Kidney (tissue), 14 donors: ENCODE data around the gene EIF5A. TPM values are rescaled to one million over a fixed set of nuclear protein-coding genes. Genes with fewer than 3 reads are reported as not detected.

ENCODE experiments used
- DNase-seq, 5 donors: peaks; one replicate each; pipeline ENCODE4 v3.0.0-alpha.2; 2013 to 2020
- FAIRE-seq: peaks from 2 replicates; lab custom pipeline; 2012; peaks lifted over from hg19 to GRCh38; lab: Jason Lieb, UNC
- H3K27ac ChIP-seq, 2 donors: one replicate each; pipeline ENCODE4 v1.7.0; 2013; ENCODE audit warnings: low read depth in 2 of 2, low read length in 2 of 2, inconsistent platforms in 1 of 2
- H3K27me3 ChIP-seq: one replicate; pipeline ENCODE4 v1.7.1; 2013; ENCODE audit warnings: low read length, inconsistent platforms; ENCODE audit not compliant: control insufficient read depth, insufficient read depth
- H3K36me3 ChIP-seq, 3 donors: one replicate each; pipeline versions ENCODE4 v1.7.0 to v1.7.1; 2013; ENCODE audit warnings: low read length in 3 of 3, control low read depth in 1 of 3, inconsistent platforms in 1 of 3; ENCODE audit not compliant: insufficient read depth in 3 of 3, control insufficient read depth in 2 of 3
- H3K4me1 ChIP-seq, 3 donors: one replicate each; pipeline versions ENCODE4 v1.7.0 to v1.7.1; 2013; ENCODE audit warnings: low read length in 3 of 3, inconsistent platforms in 1 of 3, low read depth in 1 of 3; ENCODE audit not compliant: control insufficient read depth in 2 of 3, insufficient read depth in 2 of 3
- H3K4me3 ChIP-seq, 3 donors: one replicate each; pipeline versions ENCODE4 v1.7.0 to v1.8.1; 2013; ENCODE audit warnings: low read length in 3 of 3, control low read depth in 1 of 3, inconsistent platforms in 1 of 3
- H3K9ac ChIP-seq, 3 donors: one replicate each; pipeline versions ENCODE4 v1.7.0 to v1.7.1; 2013; ENCODE audit warnings: low read length in 3 of 3, control low read depth in 1 of 3, inconsistent platforms in 1 of 3
- H3K9me3 ChIP-seq, 3 donors: one replicate each; pipeline versions ENCODE4 v1.7.0 to v1.7.1; 2013; ENCODE audit warnings: low read length in 3 of 3, control low read depth in 1 of 3, inconsistent platforms in 1 of 3; ENCODE audit not compliant: control insufficient read depth in 2 of 3, insufficient read depth in 1 of 3
- intact Hi-C: fragments of 100-400 bp; cut with DNase I; formaldehyde crosslinking; loops from one replicate; pipeline ENCODE4 v1.11.1; 2022
- polyA plus RNA-seq: library from polyadenylated mRNA; stranded (reverse); fragments of 350-450 nt; fragmentation: Illumina TruSeq; extraction: RNeasy Lipid Tissue Mini Kit (QIAGEN cat#74804); gene quantifications from one replicate; pipeline ENCODE4 v1.2.3, GENCODE V29; 2014; ENCODE audit warnings: low read depth, low replicate concordance; ENCODE audit not compliant: insufficient read depth
- total RNA-seq: library from RNA; stranded (reverse); fragmentation: NEBNext Ultra II Directional; extraction: Animal tissue kit (Norgen Biotek cat#: 25700); gene quantifications from one replicate; pipeline ENCODE4 v1.2.1, GENCODE V29; 2021
- TF ChIP-seq, protein P1 (sequence below): IDR thresholded peaks from 3 replicates; pipeline ENCODE4 v1.5.1; 2012; ENCODE audit warnings: mild to moderate bottlenecking, moderate library complexity, borderline replicate concordance; ENCODE audit not compliant: insufficient read depth; ENCODE audit errors: extremely low read depth
- donor health status: control.
- donor health status: control.
- donor health status: control.
- donor health status: control.
- donor health status: control.
- donor health status: DM: yes; HTN: yes; CAD: no.
- donor health status: Normal renal cell carcinoma (clear cell type).

EIF5A gene
- total and polyA plus RNA-seq, 2 donors from 2014 or later = 306 to 434 TPM

DNA sequence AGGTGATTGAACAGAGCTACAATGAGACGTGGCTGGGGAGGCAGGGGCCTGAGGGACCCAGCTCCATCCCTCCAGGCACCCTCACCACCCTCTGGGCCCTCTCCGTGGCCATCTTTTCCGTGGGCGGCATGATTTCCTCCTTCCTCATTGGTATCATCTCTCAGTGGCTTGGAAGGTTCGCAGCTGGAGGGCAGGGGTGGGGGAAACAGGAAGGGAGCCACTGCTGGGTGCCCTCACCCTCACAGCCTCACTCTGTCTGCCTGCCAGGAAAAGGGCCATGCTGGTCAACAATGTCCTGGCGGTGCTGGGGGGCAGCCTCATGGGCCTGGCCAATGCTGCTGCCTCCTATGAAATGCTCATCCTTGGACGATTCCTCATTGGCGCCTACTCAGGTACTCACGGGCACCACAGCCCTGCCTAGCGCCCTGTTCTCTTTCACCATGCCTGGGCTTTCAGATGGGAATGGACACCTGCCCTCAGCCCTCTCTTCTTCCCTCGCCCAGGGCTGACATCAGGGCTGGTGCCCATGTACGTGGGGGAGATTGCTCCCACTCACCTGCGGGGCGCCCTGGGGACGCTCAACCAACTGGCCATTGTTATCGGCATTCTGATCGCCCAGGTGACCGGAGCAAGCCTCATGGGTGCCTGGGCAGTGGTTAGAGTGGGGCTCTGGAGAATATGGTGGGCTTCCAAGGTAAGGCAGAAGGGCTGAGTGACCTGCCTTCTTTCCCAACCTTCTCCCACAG, 23.8 kb upstream of the EIF5A start:
- TF ChIP-seq, protein P1, sequence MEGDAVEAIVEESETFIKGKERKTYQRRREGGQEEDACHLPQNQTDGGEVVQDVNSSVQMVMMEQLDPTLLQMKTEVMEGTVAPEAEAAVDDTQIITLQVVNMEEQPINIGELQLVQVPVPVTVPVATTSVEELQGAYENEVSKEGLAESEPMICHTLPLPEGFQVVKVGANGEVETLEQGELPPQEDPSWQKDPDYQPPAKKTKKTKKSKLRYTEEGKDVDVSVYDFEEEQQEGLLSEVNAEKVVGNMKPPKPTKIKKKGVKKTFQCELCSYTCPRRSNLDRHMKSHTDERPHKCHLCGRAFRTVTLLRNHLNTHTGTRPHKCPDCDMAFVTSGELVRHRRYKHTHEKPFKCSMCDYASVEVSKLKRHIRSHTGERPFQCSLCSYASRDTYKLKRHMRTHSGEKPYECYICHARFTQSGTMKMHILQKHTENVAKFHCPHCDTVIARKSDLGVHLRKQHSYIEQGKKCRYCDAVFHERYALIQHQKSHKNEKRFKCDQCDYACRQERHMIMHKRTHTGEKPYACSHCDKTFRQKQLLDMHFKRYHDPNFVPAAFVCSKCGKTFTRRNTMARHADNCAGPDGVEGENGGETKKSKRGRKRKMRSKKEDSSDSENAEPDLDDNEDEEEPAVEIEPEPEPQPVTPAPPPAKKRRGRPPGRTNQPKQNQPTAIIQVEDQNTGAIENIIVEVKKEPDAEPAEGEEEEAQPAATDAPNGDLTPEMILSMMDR = no peak
- DNase-seq (no peak), FAIRE-seq (no peak)
- H3K9ac ChIP-seq = no peak overlapping the region
- H3K4me1 ChIP-seq = peaks cover 0 to 14% (median 0%) of the 10 kb centered on the region in 3 donors
- H3K4me3 ChIP-seq = no peak overlapping the region
- H3K27me3 ChIP-seq = no peaks in the 10 kb centered on the region
- H3K9me3 ChIP-seq = no peaks in the 10 kb centered on the region
- intact Hi-C loops = no loop called here
- H3K36me3 ChIP-seq = no peaks in the 10 kb centered on the region
- H3K27ac ChIP-seq = no peak overlapping the region

DNA sequence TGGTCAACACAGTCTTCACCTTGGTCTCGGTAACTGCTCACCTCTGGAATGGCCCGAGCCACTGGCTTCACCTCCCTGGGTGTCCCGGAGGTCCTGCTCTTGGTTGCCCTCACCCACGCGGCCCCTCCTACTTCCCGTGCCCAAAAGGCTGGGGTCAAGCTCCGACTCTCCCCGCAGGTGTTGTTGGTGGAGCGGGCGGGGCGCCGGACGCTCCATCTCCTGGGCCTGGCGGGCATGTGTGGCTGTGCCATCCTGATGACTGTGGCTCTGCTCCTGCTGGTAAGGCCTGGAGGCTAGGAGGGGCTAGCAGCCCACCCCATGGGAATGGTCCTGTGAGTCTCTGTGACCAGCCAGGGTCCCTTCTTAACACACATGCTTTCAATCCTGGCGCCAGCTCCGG, 22.5 kb upstream of the EIF5A start:
- peaks cover 0 to 14% (median 0%) of the 10 kb centered on the region in 3 donors for H3K4me1 ChIP-seq
- H3K27ac ChIP-seq = no peak overlapping the region
- H3K9me3 ChIP-seq = no peaks in the 10 kb centered on the region
- intact Hi-C loops = no loop called here
- no peaks in the 10 kb centered on the region for H3K27me3 ChIP-seq
- no peaks in the 10 kb centered on the region for H3K36me3 ChIP-seq
- no peak overlapping the region for H3K4me3 ChIP-seq
- TF ChIP-seq, protein P1 = no peak
- no peak for DNase-seq
- no peak for FAIRE-seq
- H3K9ac ChIP-seq = no peak overlapping the region

DNA sequence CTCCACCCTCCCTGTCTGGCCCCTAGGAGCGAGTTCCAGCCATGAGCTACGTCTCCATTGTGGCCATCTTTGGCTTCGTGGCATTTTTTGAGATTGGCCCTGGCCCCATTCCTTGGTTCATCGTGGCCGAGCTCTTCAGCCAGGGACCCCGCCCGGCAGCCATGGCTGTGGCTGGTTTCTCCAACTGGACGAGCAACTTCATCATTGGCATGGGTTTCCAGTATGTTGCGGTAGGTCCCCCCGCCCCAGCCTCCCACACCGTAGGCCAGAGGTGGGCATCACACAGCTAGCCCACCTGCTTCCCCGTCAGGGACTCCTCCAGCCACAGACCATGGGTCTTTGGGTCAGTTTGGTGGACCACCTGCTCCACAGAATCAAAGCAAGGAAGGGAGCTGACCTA, 21.7 kb upstream of the EIF5A start:
- intact Hi-C loops = no loop called here
- Histone ChIP-seq H3K4me3 (no peak overlapping the region), H3K27ac (no peak overlapping the region), H3K27me3 (no peaks in the 10 kb centered on the region), H3K4me1 (peaks cover 0 to 10% (median 0%) of the 10 kb centered on the region in 3 donors), H3K9ac (no peak overlapping the region), H3K9me3 (no peaks in the 10 kb centered on the region), H3K36me3 (no peaks in the 10 kb centered on the region)
- TF ChIP-seq, protein P1 = no peak
- FAIRE-seq (no peak), DNase-seq (no peak)
